ENCODE results near the gene POLH. TPM values are rescaled to one million over a fixed set of nuclear protein-coding genes. Genes with fewer than 3 reads are reported as not detected.

POLH gene
- total and polyA plus RNA-seq, 9 of the 15 experiments (the other 6 are each of a cell fraction or from before 2014, with no cell fraction given): 5.8 to 31.6 (median 20.6) TPM

DNA sequence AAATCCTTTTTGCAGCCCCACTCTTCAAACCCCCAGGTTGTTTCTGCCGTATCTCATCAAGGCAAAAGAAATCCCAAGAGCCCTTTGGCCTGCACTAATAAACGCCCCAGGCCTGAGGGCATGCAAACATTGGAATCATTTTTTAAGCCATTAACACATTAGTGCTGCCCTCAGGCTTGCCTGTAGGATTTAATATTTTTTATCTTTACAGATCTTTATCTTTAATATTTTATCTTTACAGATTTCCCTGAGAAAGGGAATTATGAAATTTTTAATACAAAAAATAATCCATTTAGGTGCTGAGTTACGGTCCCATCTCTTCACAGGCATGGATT is 38.4 kb downstream of the POLH start:
- DNase-seq (ENCODE audit: extremely low read depth in 1 of 4, low spot score in 3 of 4): no peak
- Histone ChIP-seq H2AFZ (ENCODE audit: low read depth, low read length) (no peak overlapping the region), H3K9me3 (replicated peaks; ENCODE audit: control insufficient read depth, insufficient read depth, low read depth, low read length) (no peaks in the 10 kb centered on the region), H3K4me2 (ENCODE audit: insufficient read depth, low read length) (no peak overlapping the region), H3K9ac (ENCODE audit: insufficient read depth in 1 of 2, low read depth in 2 of 2, low read length in 2 of 2) (no peak overlapping the region), H4K20me1 (replicated peaks; ENCODE audit: control insufficient read depth, insufficient read depth, low read length) (no peaks in the 10 kb centered on the region), H3K27me3 (ENCODE audit: control insufficient read depth in 2 of 2, insufficient read depth in 2 of 2, low read length in 2 of 2) (no peaks in the 10 kb centered on the region), H3K27ac (ENCODE audit: extremely low read depth, low read depth, low read length) (no peak overlapping the region), H3K4me3 (no peak overlapping the region), H3K4me1 (replicated peaks in 1 of 2; ENCODE audit: control insufficient read depth in 2 of 2, insufficient read depth in 2 of 2, low read length in 2 of 2) (peaks cover 5 to 9% of the 10 kb centered on the region in 2 experiments; a peak in 4 of 5 replicates), H3K79me2 (ENCODE audit: control insufficient read depth, insufficient read depth, low read length) (no peaks in the 10 kb centered on the region), H3K36me3 (ENCODE audit: control insufficient read depth, insufficient read depth, low read length) (peaks cover 54% of the 10 kb centered on the region), H3K9me1 (ENCODE audit: control insufficient read depth, insufficient read depth, low read length) (no peaks in the 10 kb centered on the region)
- CTCF ChIA-PET (ENCODE audit: low intra/inter-chr PET ratio): interaction anchor here (0.8 kb wide), 1 partner anchor 10 kb away, joined by 3 read pairs; no protein-coding TSS in a partner anchor
- POLR2A ChIA-PET: interaction anchor here (0.7 to 8.4 kb wide), 8 partner anchors 8 to 299 kb away, joined by 3 to 135 read pairs (median 4); partner anchors contain the start of gene GTPBP2
- ATAC-seq: no peak
- in situ Hi-C loops (cut with MboI) (no loop called here), intact Hi-C loops (cut with micrococcal nuclease) (no loop called here)
- WGBS (ENCODE audit: insufficient coverage, low coverage, missing lambda C conversion rate): 85% methylated on average over 3 of the region's 3 CpGs
- FAIRE-seq: no peak
- no TSS peak for BruUV-seq (replicated peaks)
- TF ChIP-seq POLR2G (IDR thresholded peaks at IDR 0.05; ENCODE audit: low read depth, low read length) (peak; percentile 23; the same call in 1 of the 2 replicates), ZNF3 (CRISPR knock-in tag; IDR thresholded peaks at IDR 0.05) (no peak), BRD9 (IDR thresholded peaks at IDR 0.05; ENCODE audit: low read depth, partially characterized antibody) (no peak), HDAC8 (tag; IDR thresholded peaks at IDR 0.05) (no peak), ZNF197 (CRISPR knock-in tag; IDR thresholded peaks at IDR 0.05; ENCODE audit: low read depth) (no peak), EWSR1 (IDR thresholded peaks at IDR 0.05; ENCODE audit: borderline replicate concordance, low read depth, partially characterized antibody) (no peak), ZNF224 (CRISPR knock-in tag; IDR thresholded peaks at IDR 0.05) (no peak), OTX1 (CRISPR knock-in tag; IDR thresholded peaks at IDR 0.05) (no peak)
